Activated naive CD4-positive, alpha-beta T cell treated with anti-CD3 and anti-CD28 coated beads, Interleukin-2, amount 10 ng/mL, durations not matched to agents 7 days and 5 days (primary cell): Measurements from ENCODE around the gene GRHL1.

Experiments used
- CTCF ChIA-PET: fragments of 350-600 bp; sonication (Branson Sonifier 250); formaldehyde crosslinking; loops from one replicate; lab custom pipeline; 2021; ENCODE audit warnings: antibody characterized with exemption; lab: Charles Lee
- DNase-seq: peaks from one replicate; pipeline ENCODE4 v3.0.0-alpha.2; 2020
- H3K27ac Mint-ChIP-seq: one replicate; pipeline ENCODE4 v1.8.0; 2021; ENCODE audit warnings: mild to moderate bottlenecking, moderate library complexity, mixed read lengths
- H3K27me3 Mint-ChIP-seq: one replicate; pipeline ENCODE4 v1.8.0; 2021; ENCODE audit warnings: mild to moderate bottlenecking, mixed read lengths
- H3K36me3 Mint-ChIP-seq: one replicate; pipeline ENCODE4 v1.8.0; 2021; ENCODE audit warnings: mixed read lengths
- H3K4me1 Mint-ChIP-seq: one replicate; pipeline ENCODE4 v1.8.0; 2021; ENCODE audit warnings: mixed read lengths
- H3K4me3 Mint-ChIP-seq: one replicate; pipeline ENCODE4 v1.8.0; 2021; ENCODE audit warnings: mild to moderate bottlenecking, moderate library complexity, mixed read lengths
- H3K9me3 Mint-ChIP-seq: one replicate; pipeline ENCODE4 v1.8.0; 2021; ENCODE audit warnings: mixed read lengths

The GRHL1 gene

GRCh38 chr2:9996321-9996720 lies 44.8 kb downstream of the GRHL1 start:
- no peak overlapping the region for H3K4me3 Mint-ChIP-seq
- no peak for DNase-seq
- H3K4me1 Mint-ChIP-seq = peaks cover 2% of the 10 kb centered on the region
- peaks cover 16% of the 10 kb centered on the region for H3K27me3 Mint-ChIP-seq
- no peaks in the 10 kb centered on the region for H3K36me3 Mint-ChIP-seq
- no peaks in the 10 kb centered on the region for H3K9me3 Mint-ChIP-seq
- H3K27ac Mint-ChIP-seq = no peak overlapping the region
- CTCF ChIA-PET = interaction anchor here (1.0 to 4.7 kb wide), 4 partner anchors 10 to 439 kb away, joined by 3 to 30 read pairs (median 4); no protein-coding TSS in a partner anchor

DNA sequence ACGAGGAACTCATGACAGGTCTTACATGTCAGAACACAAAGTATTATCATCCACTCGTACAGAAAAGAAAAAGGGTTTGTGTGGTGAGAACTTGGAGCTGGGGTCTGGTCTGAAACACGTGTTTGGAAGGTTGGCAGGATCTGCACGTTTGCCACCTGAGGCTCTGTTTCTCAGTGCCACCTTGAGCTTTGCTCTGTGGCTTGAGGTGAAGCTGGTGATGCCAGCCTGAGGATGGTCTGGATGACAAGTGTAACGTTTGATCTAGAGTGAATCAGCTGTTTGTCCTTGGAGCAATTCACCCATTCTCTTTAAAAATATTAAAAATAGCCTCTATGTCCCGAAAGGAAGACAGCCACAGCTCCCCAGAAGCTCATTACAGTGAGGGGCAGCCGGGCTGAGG lies 46.4 kb downstream of the GRHL1 start:
- Mint-ChIP-seq H3K27me3 (peaks cover 20% of the 10 kb centered on the region), H3K9me3 (no peaks in the 10 kb centered on the region), H3K36me3 (no peaks in the 10 kb centered on the region), H3K4me1 (peaks cover 2% of the 10 kb centered on the region), H3K4me3 (no peak overlapping the region), H3K27ac (no peak overlapping the region)
- CTCF ChIA-PET = interaction anchor here (0.8 kb wide), 2 partner anchors 13 to 185 kb away, joined by 4 to 5 read pairs; no protein-coding TSS in a partner anchor
- DNase-seq = no peak

GRCh38 chr2:9998916-9999654 lies 47.6 kb downstream of the GRHL1 start:
- H3K4me1 Mint-ChIP-seq = peaks cover 2% of the 10 kb centered on the region
- no peaks in the 10 kb centered on the region for H3K9me3 Mint-ChIP-seq
- peaks cover 23% of the 10 kb centered on the region for H3K27me3 Mint-ChIP-seq
- H3K36me3 Mint-ChIP-seq = no peaks in the 10 kb centered on the region
- DNase-seq = no peak
- CTCF ChIA-PET = no interaction called here
- H3K27ac Mint-ChIP-seq = no peak overlapping the region
- H3K4me3 Mint-ChIP-seq = no peak overlapping the region

- no peak overlapping the region for H3K27ac Mint-ChIP-seq
- no peaks in the 10 kb centered on the region for H3K9me3 Mint-ChIP-seq
- no peaks in the 10 kb centered on the region for H3K36me3 Mint-ChIP-seq
- DNase-seq = no peak
- peaks cover 2% of the 10 kb centered on the region for H3K4me1 Mint-ChIP-seq
- peaks cover 25% of the 10 kb centered on the region for H3K27me3 Mint-ChIP-seq
- CTCF ChIA-PET = no interaction called here
- no peak overlapping the region for H3K4me3 Mint-ChIP-seq
Observed at GRCh38 chr2:9999693-10000092, 48.2 kb downstream of the GRHL1 start.

DNA sequence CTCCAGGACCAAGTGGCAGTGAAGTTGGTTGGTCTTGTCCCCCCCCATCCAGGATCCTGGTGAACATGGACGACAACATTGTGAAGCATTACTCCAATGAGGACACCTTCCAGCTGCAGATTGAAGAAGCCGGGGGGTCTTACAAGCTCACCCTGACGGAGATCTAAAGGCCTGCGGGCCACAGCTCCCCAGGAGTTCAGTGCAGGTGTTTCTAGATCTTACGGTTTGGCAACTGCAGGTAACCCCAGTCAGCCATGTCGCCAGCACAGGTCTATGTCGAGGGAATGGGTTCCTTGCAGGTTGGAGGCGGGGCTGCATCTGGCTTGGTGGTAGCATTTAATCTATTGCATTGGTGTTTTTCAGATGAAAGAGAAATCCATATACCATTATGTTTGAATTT lies 49.0 kb downstream of the GRHL1 start:
- H3K4me1 Mint-ChIP-seq = no peaks in the 10 kb centered on the region
- H3K27ac Mint-ChIP-seq = no peak overlapping the region
- H3K9me3 Mint-ChIP-seq = no peaks in the 10 kb centered on the region
- CTCF ChIA-PET = interaction anchor here (1.1 to 1.2 kb wide), 2 partner anchors 16 to 18 kb away, joined by 3 read pairs; no protein-coding TSS in a partner anchor
- no peaks in the 10 kb centered on the region for H3K36me3 Mint-ChIP-seq
- DNase-seq = no peak
- H3K4me3 Mint-ChIP-seq = no peak overlapping the region
- peaks cover 24% of the 10 kb centered on the region for H3K27me3 Mint-ChIP-seq

DNA sequence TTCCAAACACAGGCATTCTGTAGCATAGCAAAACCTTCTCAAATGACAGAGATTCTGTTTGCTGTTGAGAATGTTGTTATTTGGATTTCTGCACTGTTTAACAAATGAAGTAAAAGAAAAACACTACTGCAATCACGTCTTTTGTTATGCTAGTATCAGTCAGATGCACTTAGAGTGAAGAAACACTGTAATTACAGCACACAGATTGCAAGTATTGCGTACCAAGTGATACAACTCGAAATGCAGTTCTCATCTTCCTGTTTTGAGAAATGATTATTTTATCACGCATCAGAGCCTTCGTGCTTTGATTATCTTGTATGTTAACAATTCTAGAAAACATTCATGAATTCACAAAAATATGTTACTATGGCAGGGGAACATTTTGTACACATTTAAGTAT lies 50.1 kb downstream of the GRHL1 start:
- no peaks in the 10 kb centered on the region for H3K9me3 Mint-ChIP-seq
- no peak overlapping the region for H3K4me3 Mint-ChIP-seq
- no peak overlapping the region for H3K27ac Mint-ChIP-seq
- CTCF ChIA-PET = interaction anchor here (1.2 kb wide), 1 partner anchor 17 kb away, joined by 3 read pairs; no protein-coding TSS in a partner anchor
- no peaks in the 10 kb centered on the region for H3K36me3 Mint-ChIP-seq
- H3K4me1 Mint-ChIP-seq = no peaks in the 10 kb centered on the region
- peaks cover 30% of the 10 kb centered on the region for H3K27me3 Mint-ChIP-seq
- DNase-seq = no peak

- no peak overlapping the region for H3K4me3 Mint-ChIP-seq
- CTCF ChIA-PET = no interaction called here
- no peak for DNase-seq
Observed at GRCh38 chr2:10002109-10002508, 50.6 kb downstream of the GRHL1 start.

GRCh38 chr2:10002681-10003080 lies 51.2 kb downstream of the GRHL1 start:
- Mint-ChIP-seq H3K27ac (no peak overlapping the region), H3K36me3 (no peaks in the 10 kb centered on the region), H3K9me3 (no peaks in the 10 kb centered on the region), H3K27me3 (peaks cover 41% of the 10 kb centered on the region), H3K4me3 (no peak overlapping the region), H3K4me1 (no peaks in the 10 kb centered on the region)
- no peak for DNase-seq
- CTCF ChIA-PET = no interaction called here

More at GRCh38 chr2:10002109-10002508, 50.6 kb downstream of the GRHL1 start:
- peaks cover 36% of the 10 kb centered on the region for H3K27me3 Mint-ChIP-seq
- H3K36me3 Mint-ChIP-seq = no peaks in the 10 kb centered on the region
- no peak overlapping the region for H3K27ac Mint-ChIP-seq
- H3K9me3 Mint-ChIP-seq = no peaks in the 10 kb centered on the region
- H3K4me1 Mint-ChIP-seq = no peaks in the 10 kb centered on the region

DNA sequence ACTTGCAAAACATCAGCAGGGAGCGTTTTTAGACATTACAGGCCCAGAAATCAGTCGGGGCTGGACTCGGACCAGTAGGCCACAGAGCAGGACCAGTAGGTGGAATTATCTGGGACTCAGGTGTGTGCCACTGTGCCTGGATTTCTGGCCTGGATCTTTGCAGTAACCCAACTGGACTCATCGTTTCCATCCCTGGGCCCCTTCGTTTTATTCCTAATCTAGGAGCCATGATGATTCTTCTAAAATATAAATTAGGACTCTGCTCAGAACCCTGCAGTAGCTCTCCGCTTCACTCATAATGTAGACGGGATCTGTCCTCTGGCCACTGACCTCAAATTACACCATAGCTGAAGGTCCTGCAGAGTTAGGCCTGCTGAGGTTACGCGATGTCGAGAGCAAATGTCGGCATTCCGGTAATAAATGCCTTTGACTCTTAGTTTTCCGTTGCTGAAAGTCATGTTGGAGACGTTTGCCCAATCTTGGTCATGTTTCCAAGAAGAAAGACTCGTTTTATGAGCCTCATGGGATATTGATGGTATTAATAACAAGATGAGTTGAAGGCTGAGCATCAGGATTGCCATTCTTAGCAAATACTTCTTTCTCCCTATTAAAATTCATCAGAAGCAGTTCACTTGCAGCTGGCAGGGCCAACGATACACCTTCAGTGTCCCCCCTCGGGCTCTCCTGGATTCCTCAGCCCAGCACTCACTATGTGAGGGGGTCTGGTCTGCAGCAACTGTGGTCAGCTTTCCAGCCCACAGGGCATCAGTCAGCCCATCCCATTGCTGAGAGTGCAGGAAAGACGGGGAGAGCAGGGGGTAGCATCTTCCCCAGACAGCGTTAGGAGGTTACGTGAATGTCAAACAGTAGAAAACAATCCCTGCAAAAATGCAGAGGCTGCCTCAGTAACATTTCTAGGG lies 52.0 kb downstream of the GRHL1 start:
- no peak overlapping the region for H3K4me3 Mint-ChIP-seq
- no peaks in the 10 kb centered on the region for H3K4me1 Mint-ChIP-seq
- H3K9me3 Mint-ChIP-seq = no peaks in the 10 kb centered on the region
- CTCF ChIA-PET = no interaction called here
- H3K36me3 Mint-ChIP-seq = no peaks in the 10 kb centered on the region
- DNase-seq = no peak
- H3K27ac Mint-ChIP-seq = no peak overlapping the region
- H3K27me3 Mint-ChIP-seq = peaks cover 49% of the 10 kb centered on the region

- DNase-seq = no peak
- Mint-ChIP-seq H3K27ac (no peak overlapping the region), H3K4me3 (no peak overlapping the region), H3K9me3 (no peaks in the 10 kb centered on the region), H3K27me3 (peaks cover 59% of the 10 kb centered on the region), H3K4me1 (no peaks in the 10 kb centered on the region), H3K36me3 (no peaks in the 10 kb centered on the region)
- CTCF ChIA-PET = no interaction called here
Observed at GRCh38 chr2:10004401-10004800, 52.9 kb downstream of the GRHL1 start.

- CTCF ChIA-PET = interaction anchor here (1.8 kb wide), 1 partner anchor 21 kb away, joined by 10 read pairs; no protein-coding TSS in a partner anchor
Observed at GRCh38 chr2:10004836-10005235, 53.3 kb downstream of the GRHL1 start.

GRCh38 chr2:10005461-10006235 lies 54.2 kb downstream of the GRHL1 start:
- CTCF ChIA-PET = interaction anchor here (1.8 kb wide), 1 partner anchor 21 kb away, joined by 10 read pairs; no protein-coding TSS in a partner anchor
- H3K36me3 Mint-ChIP-seq = no peaks in the 10 kb centered on the region
- DNase-seq = no peak
- H3K4me1 Mint-ChIP-seq = no peaks in the 10 kb centered on the region
- no peaks in the 10 kb centered on the region for H3K9me3 Mint-ChIP-seq
- H3K27ac Mint-ChIP-seq = no peak overlapping the region
- H3K4me3 Mint-ChIP-seq = no peak overlapping the region
- peaks cover 61% of the 10 kb centered on the region for H3K27me3 Mint-ChIP-seq

More at GRCh38 chr2:10004836-10005235, 53.3 kb downstream of the GRHL1 start:
- no peak overlapping the region for H3K4me3 Mint-ChIP-seq
- no peaks in the 10 kb centered on the region for H3K36me3 Mint-ChIP-seq
- peaks cover 61% of the 10 kb centered on the region for H3K27me3 Mint-ChIP-seq
- no peak for DNase-seq
- no peaks in the 10 kb centered on the region for H3K4me1 Mint-ChIP-seq
- H3K9me3 Mint-ChIP-seq = no peaks in the 10 kb centered on the region
- H3K27ac Mint-ChIP-seq = no peak overlapping the region

DNA sequence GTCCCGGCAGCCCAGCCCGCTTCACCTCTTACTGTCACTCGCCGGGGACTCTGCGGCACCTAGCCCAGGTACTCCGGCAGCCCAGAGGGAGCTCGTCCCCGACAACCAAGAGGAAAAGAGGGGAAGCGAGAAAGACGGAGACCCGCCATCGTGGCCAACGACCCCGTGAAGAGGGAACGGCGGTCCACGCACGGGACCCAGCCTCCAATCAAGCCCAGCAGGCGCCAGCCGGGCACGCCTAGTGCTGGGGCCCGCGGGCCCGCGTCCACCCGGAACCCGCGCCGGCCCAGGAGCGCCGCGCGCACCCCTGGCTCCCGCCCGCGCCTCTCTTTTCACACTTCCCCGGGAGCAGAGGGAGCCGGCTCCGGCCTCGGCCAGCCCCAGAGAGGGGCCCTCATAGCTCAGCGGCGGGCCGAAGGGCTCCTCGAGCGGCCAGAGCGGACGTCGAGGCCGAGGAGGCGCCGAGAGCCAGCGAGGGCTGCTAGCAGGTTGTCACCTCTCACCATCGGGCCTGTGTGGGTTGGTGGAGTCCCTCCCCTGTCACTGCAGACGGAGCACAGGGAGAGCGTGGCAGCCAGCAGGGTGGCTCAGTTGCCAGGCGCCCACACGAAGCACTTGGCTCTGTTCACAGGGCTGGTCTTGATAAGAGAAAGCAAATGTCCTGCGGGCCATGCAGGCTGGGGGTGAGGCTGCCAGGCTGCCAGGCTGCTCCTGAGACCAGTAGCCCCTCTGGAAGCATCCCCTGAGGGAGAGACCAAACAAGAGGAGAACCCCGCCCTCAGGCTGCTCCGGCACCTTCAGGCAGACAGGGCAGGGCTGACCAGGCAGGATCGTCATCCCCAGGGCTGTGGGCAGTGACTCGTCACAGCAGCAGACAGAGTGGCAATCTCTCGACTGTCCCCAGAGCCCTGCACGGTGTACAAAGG lies 55.0 kb downstream of the GRHL1 start:
- H3K9me3 Mint-ChIP-seq = no peaks in the 10 kb centered on the region
- H3K36me3 Mint-ChIP-seq = no peaks in the 10 kb centered on the region
- H3K27me3 Mint-ChIP-seq = peaks cover 61% of the 10 kb centered on the region
- H3K4me3 Mint-ChIP-seq = no peak overlapping the region
- H3K4me1 Mint-ChIP-seq = no peaks in the 10 kb centered on the region
- no peak overlapping the region for H3K27ac Mint-ChIP-seq
- DNase-seq = no peak
- CTCF ChIA-PET = interaction anchor here (1.8 kb wide), 1 partner anchor 22 kb away, joined by 10 read pairs; no protein-coding TSS in a partner anchor
